ENCODE measurements around the gene CFAP97D2.
"Not testable (repeated sequence)": the region's sequence is repeated elsewhere in the genome, so short reads cannot be mapped to it uniquely, and the experiment has no call there.

Gene CFAP97D2

GRCh38 chr13:114179087-114179658 is at the start of gene CFAP97D2:
Gene CFAP97D2 (plus strand): TSS chr13:114179257. CDS start chr13:114179331, 74 bp downstream.
- DNase-seq = no peak

- DNase-seq = peak; percentile 64 to 68
These were observed 49.4 kb upstream of the CFAP97D2 start for GRCh38 chr13:114129649-114130062.

DNA sequence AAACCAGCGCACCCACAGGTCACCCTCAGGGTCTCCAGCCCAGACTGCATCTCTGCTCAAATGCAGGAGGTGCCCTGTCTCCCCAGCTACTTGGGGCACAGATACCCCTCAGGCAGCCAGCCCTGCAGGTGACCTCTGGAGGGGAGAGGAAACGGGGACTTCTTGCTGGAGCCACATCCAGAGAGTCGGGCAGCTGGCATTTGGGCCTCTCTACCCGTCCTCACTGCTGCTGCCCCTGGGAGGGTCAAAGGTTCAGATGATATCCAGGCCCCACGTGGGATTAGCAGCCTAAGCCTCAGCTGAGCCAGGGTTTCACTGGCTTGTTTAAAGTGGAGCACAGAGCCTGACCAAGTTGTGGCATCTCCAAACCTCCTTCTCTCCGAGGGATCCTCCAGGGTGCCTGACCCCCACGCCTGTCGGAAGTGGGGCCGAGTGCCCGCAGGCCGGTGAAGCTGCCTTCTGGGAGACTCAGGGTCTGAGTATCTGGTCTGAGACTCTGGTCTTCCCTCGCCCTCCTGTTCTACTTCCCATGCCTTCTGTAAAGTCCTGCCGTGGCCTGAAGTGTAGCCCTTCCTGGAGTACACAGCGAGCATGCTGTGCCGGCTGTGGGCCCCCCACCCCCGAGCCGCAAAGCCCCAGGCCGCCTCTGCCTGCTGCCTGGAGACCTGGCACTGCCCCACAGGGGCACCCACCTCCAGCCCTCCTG is 48.8 kb upstream of the CFAP97D2 start:
- DNase-seq = no peak

GRCh38 chr13:114130837-114131582 is 48.0 kb upstream of the CFAP97D2 start:
- DNase-seq = peak; percentile 76

- peak in 1 of 2 experiments; percentile 53 for DNase-seq
These were observed 47.3 kb upstream of the CFAP97D2 start for GRCh38 chr13:114131583-114132418.

DNA sequence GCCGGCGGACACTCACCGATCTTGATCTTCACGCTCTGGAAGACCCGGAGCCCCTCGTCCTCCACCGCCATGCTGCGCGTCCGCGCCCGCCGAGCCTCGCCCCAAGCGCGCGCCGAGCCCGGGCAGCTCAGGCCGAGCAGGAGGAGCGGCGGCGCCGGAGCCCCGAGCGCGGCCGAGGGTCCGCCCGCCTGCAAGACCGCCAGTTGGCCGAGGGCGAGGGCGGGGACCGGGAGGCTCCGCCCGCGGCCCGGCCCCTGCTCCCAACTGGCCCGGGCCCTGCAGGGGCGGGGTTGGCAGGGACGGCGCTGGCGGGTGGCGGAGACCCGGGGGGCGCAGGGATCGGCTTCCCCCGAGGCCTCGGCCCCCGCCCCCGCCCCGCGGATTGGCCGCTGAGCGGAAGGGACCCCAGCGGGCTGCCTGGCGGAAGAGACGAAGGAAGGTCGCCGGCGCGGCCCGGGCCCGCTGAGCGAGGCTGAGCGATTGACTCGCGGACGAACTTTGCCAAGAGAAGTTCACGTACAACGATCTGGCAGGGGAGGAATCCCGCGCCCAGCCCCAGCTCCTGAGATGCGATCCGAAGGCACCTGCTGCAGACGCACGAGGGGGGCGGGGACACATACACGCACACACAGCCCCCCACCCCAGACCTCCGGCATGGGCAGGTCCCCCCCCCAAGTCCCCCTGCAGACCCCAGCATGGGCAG is 46.5 kb upstream of the CFAP97D2 start, which contains the start of gene RASA3:
Gene RASA3 (minus strand): TSS at position 205 of the 703 bp plus-strand sequence. CDS start 134 bp downstream, at position 71.
- DNase-seq = peak; percentile 74 to 84

DNA sequence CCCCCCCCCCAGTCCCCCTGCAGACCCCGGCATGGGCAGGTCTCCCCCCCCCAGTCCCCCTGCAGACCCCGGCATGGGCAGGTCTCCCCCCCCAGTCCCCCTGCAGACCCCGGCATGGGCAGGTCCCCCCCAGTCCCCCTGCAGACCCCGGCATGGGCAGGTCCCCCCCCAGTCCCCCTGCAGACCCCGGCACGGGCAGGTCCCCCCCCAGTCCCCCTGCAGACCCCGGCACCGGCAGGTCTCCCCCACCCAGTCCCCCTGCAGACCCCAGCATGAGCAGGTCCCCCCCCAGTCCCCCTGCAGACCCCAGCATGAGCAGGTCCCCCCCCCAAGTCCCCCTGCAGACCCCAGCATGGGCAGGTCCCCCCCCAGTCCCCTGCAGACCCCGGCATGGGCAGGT is 45.9 kb upstream of the CFAP97D2 start:
- not testable (repeated sequence) for DNase-seq

DNA sequence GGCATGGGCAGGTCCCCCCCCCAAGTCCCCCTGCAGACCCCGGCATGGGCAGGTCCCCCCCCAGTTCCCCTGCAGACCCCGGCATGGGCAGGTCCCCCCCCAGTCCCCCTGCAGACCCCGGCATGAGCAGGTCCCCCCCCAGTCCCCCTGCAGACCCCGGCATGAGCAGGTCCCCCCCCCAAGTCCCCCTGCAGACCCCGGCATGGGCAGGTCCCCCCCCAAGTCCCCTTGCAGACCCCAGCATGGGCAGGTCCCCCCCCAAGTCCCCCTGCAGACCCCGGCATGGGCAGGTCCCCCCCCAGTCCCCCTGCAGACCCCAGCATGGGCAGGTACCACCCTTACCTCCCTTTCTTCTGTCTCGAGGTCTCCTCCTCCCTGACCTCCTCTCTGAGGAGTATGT is 45.5 kb upstream of the CFAP97D2 start:
- not testable (repeated sequence) for DNase-seq

DNA sequence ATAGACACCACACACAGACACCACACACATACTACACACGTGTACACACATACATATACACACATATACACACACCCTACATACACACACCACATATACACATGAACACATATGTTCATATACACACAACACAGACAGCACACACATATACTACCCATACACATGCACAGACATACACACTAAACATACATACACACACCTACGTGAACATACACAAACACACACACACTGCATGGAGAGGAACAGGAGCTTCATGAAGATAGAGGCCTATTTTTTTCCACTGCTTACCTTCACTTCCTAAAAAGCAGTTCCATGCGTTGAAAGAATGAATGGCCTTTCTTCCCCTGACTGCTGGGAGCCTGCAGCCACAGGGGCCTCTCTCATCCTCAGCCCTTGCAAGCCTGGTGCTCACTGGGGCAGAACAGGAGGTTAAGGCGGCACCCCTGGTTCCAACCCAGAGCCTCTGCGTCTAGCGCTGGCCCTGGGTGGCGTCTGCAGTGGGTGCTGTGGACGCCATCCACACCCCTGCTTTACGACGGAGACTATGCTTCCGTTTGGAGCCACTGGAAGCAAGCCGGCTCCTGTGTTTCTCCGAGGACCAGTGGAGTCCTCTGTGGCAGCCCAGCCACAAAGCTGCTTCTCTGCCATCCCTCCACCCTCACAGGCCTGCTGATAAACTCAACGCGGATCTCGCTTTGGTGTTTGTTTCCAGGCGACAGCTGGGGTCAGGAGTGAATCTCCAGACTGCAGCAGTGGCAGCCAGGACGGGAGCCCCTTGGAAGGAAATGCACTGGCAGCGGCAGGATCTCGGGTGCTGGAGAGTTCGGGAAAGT is 44.7 kb upstream of the CFAP97D2 start:
- DNase-seq = no peak

DNA sequence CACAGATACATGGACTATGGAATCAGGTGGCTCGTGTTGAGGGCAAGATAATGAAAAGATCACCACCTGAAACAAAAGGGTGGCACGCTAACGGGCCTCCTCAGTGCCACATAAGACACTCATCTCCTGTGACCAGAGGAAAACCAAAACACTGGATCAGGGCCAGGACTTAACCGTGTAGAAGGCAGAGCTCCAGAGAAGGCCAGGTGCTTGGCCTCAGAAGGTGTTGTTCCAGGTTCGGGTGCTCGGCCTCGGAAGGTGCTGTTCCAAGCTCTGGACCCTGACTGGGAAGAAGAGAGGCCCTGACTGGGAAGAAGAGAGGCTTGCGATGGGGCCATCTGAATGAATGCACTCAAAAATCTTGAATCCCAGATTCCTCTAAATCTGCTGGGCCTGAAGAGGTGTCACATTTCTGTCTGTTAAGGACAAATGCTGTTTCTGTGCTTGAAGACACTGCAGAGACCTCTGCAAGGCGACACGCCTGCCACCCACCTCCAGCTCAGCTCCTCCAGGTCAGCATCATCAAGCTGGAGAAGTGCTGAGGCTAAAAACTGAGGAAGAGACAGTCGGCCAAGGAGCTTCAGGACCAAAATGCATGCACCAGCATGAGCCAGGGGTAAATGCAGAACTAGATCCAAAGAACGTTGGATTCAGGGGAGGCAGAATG is 44.0 kb upstream of the CFAP97D2 start:
- DNase-seq = peak in 1 of 2 experiments; percentile 17

DNA sequence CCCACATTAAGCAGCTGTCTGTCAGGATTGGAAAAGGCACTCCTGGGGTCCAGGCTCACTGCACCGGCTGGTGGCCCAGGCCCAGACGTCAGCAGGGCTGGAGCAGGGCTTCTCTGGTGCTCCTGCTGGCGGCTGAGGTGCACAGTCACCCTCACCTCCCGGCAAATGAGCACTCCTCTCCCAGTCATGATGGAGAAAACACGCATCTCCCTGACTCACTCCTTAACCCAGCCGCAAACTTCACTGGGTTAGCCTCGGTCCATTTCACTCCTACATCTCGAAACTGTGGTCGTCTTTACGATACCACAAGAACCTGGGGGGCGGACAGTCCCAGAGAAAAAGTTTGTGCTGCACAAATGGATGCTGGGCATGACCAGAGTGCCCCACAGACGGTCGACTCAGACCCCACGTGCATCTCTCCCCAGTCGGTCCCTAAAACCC is 43.3 kb upstream of the CFAP97D2 start:
- DNase-seq = peak in 1 of 2 experiments; percentile 17

DNA sequence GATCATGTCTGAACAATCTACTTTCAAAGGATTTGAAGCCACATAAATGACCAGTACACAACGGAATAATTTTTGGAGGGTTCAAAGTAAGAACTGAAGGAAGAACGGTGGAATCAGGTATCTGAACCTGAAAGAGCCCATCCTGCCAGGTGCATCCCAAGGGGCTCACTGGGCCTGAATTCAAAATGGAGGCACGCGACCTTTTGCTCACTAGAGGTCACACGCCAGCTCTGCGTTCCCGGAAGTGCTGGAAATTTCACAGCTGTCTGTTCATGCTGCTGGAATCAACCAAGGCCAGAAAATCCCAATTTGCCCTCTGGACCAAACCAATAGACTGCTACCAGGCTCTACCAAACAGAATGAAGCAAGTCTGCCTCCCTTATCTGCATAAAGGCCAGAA is 42.5 kb upstream of the CFAP97D2 start:
- DNase-seq = no peak

DNA sequence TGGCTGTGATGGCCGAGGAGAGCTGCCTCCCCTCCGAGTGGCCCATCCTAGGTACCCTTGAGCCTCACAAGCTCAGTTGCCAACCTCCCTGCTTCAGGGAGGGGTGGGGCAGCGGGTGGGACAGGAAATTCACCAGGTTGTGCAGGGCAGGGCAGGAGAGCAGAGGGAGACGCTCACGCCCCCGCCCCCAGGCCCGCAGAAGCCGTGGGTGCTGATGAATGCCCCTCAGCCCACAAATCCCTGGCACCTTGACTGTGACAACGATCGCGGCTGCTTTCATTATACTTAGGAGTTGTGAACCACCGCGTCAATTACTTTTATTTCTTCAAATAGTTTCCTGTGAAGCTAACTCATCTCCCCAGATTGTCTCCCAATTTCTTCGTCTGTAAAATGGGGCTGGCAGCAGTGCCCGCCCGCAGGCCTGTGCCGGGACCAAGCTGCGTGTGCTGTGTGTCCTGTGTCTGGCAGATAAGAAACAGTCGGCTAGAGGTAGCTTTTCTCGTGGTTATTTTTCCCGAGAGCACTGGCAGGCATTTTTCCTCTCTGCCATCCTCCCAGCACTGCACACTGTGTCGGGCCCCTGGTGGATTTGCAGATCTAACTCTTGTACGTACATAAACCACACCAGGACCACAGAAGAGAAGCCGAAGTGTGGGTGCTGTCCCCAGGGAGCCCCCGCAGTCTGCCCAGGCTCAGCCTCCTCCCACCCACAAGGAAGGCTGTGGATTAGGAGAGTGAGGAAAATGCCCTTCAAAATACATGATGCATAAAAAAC is 38.7 kb upstream of the CFAP97D2 start:
- peak in 1 of 2 experiments; percentile 42 for DNase-seq

GRCh38 chr13:114140906-114141250 is 38.2 kb upstream of the CFAP97D2 start:
- DNase-seq = peak; percentile 41 to 52

DNA sequence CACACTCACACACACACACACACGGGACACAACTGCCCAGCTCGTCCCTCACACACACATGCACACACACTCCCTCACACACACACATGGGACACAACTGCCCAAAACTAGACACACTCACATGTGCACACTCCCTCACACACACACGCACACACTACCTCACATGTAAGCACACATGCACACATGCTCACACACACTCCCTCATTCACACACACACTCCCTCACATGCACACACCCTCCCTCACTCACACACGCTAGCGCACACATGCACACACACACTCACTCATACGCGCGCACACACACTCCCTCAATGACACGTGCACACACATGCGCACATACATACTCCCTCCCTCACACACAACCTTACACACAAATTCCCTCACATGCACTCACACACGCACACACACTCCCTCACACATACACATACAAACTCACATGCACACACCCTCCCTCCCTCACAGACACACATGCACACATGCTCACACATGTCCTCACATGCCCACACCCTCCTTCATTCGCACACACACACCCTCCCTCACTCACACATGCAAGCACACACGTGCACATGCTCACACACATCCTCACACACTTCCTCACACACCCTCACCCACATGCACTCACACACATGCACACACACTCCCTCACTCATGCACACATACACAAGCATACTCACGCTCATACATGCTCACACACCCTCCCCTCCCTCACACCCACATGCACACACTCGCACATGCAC is 37.6 kb upstream of the CFAP97D2 start:
- DNase-seq = no peak

- no peak for DNase-seq
These were observed 36.9 kb upstream of the CFAP97D2 start for GRCh38 chr13:114142137-114142550.

- DNase-seq = peak; percentile 65 to 71
These were observed 36.2 kb upstream of the CFAP97D2 start for GRCh38 chr13:114142640-114143490.
